Measurements from ENCODE around the gene PAFAH1B2. TPM values are rescaled to one million over a fixed set of nuclear protein-coding genes. Genes with fewer than 3 reads are reported as not detected.

PAFAH1B2 gene
- total and polyA plus RNA-seq, 10 of the 15 experiments (the other 5 are each of a cell fraction or from before 2014, with no cell fraction given) = 17.6 to 64.8 (median 47.6) TPM

GRCh38 chr11:117175104-117175503, 31.0 kb downstream of the PAFAH1B2 start:
- SMC1A ChIA-PET (ENCODE audit: uncharacterized antibody, unreplicated experiment) = interaction anchor here (1.0 to 1.9 kb wide), 3 partner anchors 8 to 15 kb away, joined by 3 to 4 read pairs (median 3); no protein-coding TSS in a partner anchor
- no TSS peak for BruUV-seq (replicated peaks)
- RAD21 ChIA-PET (ENCODE audit: unreplicated experiment) = no interaction called here
- CTCF ChIA-PET = interaction anchor here (0.6 kb wide), 1 partner anchor 398 kb away, joined by 3 read pairs; no protein-coding TSS in a partner anchor
- in situ Hi-C loops (cut with MboI) = no loop called here
- 76% methylated on average over 7 of the region's 7 CpGs for WGBS (ENCODE audit: insufficient coverage, insufficient replicate concordance, low lambda C conversion rate, missing lambda C conversion rate)
- ATAC-seq (no peak), FAIRE-seq (no peak), DNase-seq (ENCODE audit: low read depth, low spot score) (no peak)
- peaks cover 2% of the 10 kb centered on the region for H3K4me1 ChIP-seq (ENCODE audit: control insufficient read depth, insufficient read depth, low read length)
- intact Hi-C loops (cut with micrococcal nuclease; ENCODE audit: unreplicated experiment) = no loop called here
- POLR2A ChIA-PET = interaction anchor here (0.6 to 0.8 kb wide), 2 partner anchors 24 to 874 kb away, joined by 3 to 4 read pairs; no protein-coding TSS in a partner anchor
- no peak overlapping the region for H3K4me2 ChIP-seq (ENCODE audit: control insufficient read depth, insufficient read depth)
- TF ChIP-seq MEF2A (IDR thresholded peaks at IDR 0.05; ENCODE audit: insufficient read depth, low read depth, low read length) (no peak), USF1 (IDR thresholded peaks at IDR 0.05; ENCODE audit: borderline replicate concordance, extremely low read length, insufficient read depth, low read depth, low read length) (no peak), RB1 (IDR thresholded peaks at IDR 0.05; ENCODE audit: borderline replicate concordance) (no peak), CUX1 (IDR thresholded peaks at IDR 0.05; ENCODE audit: insufficient replicate concordance, low read depth, low read length) (no peak), ZBTB33 (IDR thresholded peaks at IDR 0.05) (no peak), ZBTB40 (IDR thresholded peaks at IDR 0.05; ENCODE audit: borderline replicate concordance) (no peak), ZNF217 (IDR thresholded peaks at IDR 0.05) (no peak)
- H3K27ac ChIP-seq (ENCODE audit: control insufficient read depth, insufficient read depth) = no peak overlapping the region
- H3K9ac ChIP-seq (ENCODE audit: control insufficient read depth, insufficient read depth, low read length) = no peak overlapping the region
- H3K36me3 ChIP-seq (ENCODE audit: control insufficient read depth in 2 of 2, insufficient read depth in 2 of 2, low read length in 1 of 2) = peaks cover 2 to 5% of the 10 kb centered on the region in 2 experiments; a peak in 3 of 4 replicates
- no peak overlapping the region for H3K4me3 ChIP-seq
- H3K9me3 ChIP-seq (replicated peaks; ENCODE audit: control insufficient read depth, insufficient read depth, low read length) = no peaks in the 10 kb centered on the region
- H4K20me1 ChIP-seq (ENCODE audit: control insufficient read depth, insufficient read depth) = no peaks in the 10 kb centered on the region
- peaks cover 6% of the 10 kb centered on the region for H3K79me2 ChIP-seq (ENCODE audit: control insufficient read depth, insufficient read depth, low read length)
- no peak overlapping the region for H2AFZ ChIP-seq (ENCODE audit: control insufficient read depth, low read depth, low read length)
- no peaks in the 10 kb centered on the region for H3K27me3 ChIP-seq (replicated peaks in 1 of 2; ENCODE audit: control insufficient read depth in 2 of 2, insufficient read depth in 2 of 2, low read length in 1 of 2)
